Loucy (cell line): ENCODE data around the gene OR5K4.

Source experiments
- H2AFZ ChIP-seq: fragments of 200-600 bp; sonication (generic); 2 replicates; pipeline ENCODE4 v1.6.0; 2016; ENCODE audit warnings: antibody characterized with exemption, mild to moderate bottlenecking, low read length, moderate library complexity
- H3F3A ChIP-seq: fragments of 200-600 bp; 2 replicates; pipeline ENCODE4 v1.6.0; 2016; ENCODE audit warnings: antibody characterized with exemption, low read depth, mild to moderate bottlenecking
- H3K27me3 ChIP-seq: fragments of 200-600 bp; sonication (generic); 2 replicates; pipeline ENCODE4 v1.6.1; 2014; ENCODE audit warnings: low read length, mild to moderate bottlenecking; ENCODE audit not compliant: insufficient read depth, poor library complexity, severe bottlenecking
- H3K36me3 ChIP-seq: fragments of 200-600 bp; sonication (generic); 2 replicates; pipeline ENCODE4 v1.6.1; 2016; ENCODE audit warnings: low read length; ENCODE audit not compliant: insufficient read depth
- H3K4me1 ChIP-seq: fragments of 200-600 bp; sonication (generic); 2 replicates; pipeline ENCODE4 v1.5.1; 2014; ENCODE audit warnings: low read length, mild to moderate bottlenecking; ENCODE audit not compliant: insufficient read depth, poor library complexity, severe bottlenecking
- H3K4me2 ChIP-seq: fragments of 200-600 bp; sonication (generic); 2 replicates; pipeline ENCODE4 v1.6.0; 2014; ENCODE audit warnings: antibody characterized with exemption, low read length, low read depth, mild to moderate bottlenecking; ENCODE audit not compliant: poor library complexity, severe bottlenecking
- H3K4me3 ChIP-seq: fragments of 200-600 bp; sonication (generic); 2 replicates; pipeline ENCODE4 v1.5.1; 2014; ENCODE audit warnings: low read length, mild to moderate bottlenecking, mixed read lengths; ENCODE audit not compliant: poor library complexity, severe bottlenecking
- H3K79me2 ChIP-seq: fragments of 200-600 bp; sonication (generic); 2 replicates; pipeline ENCODE4 v1.6.1; 2014; ENCODE audit warnings: low read length; ENCODE audit not compliant: insufficient read depth
- H3K9ac ChIP-seq: fragments of 200-600 bp; sonication (generic); 2 replicates; pipeline ENCODE4 v1.6.0; 2014; ENCODE audit warnings: mild to moderate bottlenecking, low read depth, low read length, moderate library complexity; ENCODE audit not compliant: poor library complexity, severe bottlenecking
- H3K9me2 ChIP-seq: fragments of 200-600 bp; sonication (generic); replicated peaks from 2 replicates; pipeline ENCODE4 v1.6.1; 2016; ENCODE audit warnings: low read depth, low read length, mixed read lengths
- H3K9me3 ChIP-seq: fragments of 200-600 bp; sonication (generic); 2 replicates; pipeline ENCODE4 v1.6.1; 2014; ENCODE audit warnings: mild to moderate bottlenecking, antibody characterized with exemption, low read length, low read depth; ENCODE audit not compliant: insufficient read depth
- H4K20me1 ChIP-seq: fragments of 200-600 bp; sonication (generic); 2 replicates; pipeline ENCODE4 v1.6.0; 2014; ENCODE audit warnings: antibody characterized with exemption, low read length, mild to moderate bottlenecking; ENCODE audit not compliant: insufficient read depth, poor library complexity, severe bottlenecking
- EZH2phosphoT487 ChIP-seq: fragments of 200-600 bp; IDR thresholded peaks from 2 replicates; pipeline ENCODE4 v1.6.1; 2018; ENCODE audit warnings: antibody characterized with exemption, mild to moderate bottlenecking, moderate library complexity, borderline replicate concordance
- TF ChIP-seq, protein P1 (sequence below): fragments of 200-600 bp; sonication (generic); conservative IDR thresholded peaks from 2 replicates; pipeline ENCODE4 v1.5.1; 2014; ENCODE audit warnings: mild to moderate bottlenecking, antibody characterized with exemption, low read length

The OR5K4 gene

DNA sequence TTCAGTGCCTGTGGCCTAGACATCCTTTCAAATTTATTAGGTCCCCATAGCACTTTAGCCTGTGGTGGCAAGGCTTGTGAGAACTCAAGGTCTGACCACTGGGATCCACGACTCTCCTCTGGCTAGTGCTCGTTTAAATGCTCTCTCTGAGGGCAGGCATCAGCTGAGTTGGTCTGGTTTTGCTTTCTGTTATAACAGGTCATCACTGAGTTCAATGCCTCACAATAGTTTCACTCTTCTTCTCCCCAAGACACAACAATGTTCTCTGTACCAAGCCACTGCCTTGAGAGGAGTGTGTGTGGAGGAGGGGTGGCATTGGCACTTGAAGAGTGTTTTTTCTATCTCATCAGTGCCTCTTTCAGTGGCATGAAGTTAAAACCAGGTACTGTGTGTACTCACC is 7.6 kb downstream of the OR5K4 start:
- Histone ChIP-seq H2AFZ (no peak overlapping the region), H3K36me3 (no peaks in the 10 kb centered on the region)

DNA sequence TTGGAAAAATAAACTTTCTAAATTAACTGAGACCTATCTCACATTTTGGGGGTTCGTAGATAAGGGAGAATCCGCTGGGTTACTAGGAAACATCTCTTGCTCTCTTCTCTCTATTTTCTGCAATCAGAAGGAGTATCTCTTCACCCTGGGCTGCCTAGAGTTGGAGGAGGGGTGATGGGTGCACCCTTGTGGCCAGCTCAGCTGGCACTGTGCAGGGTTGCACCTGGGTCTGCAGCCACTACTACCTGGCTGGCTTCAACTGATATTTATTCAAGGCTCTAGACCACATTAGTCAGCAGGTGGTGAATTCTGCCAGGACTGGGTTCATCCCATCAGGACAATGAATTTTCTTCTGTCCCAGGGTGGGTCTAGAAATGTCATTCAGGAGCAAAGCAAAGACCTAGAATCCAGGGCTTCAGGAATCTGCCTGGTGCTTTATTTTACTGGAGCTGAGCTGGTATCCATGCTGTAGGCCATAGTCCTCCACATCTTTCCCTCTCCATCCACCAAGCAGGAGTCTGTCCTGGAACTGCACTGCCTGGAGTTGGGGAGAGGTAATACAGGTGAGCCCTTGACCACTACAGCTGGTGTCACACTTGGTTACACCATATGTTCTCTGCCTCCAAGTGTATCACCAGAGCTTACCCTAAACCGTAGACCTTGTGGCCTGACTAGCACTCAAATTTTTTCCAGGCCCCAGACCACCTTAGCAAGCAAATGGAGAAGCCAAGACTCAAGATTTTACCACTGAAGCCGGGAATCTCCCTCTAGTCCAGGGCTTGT is 14.0 kb downstream of the OR5K4 start:
- Histone ChIP-seq H3K4me2 (no peak overlapping the region), H3K27me3 (no peaks in the 10 kb centered on the region), H3K79me2 (no peaks in the 10 kb centered on the region), H3K9me2 (no peaks in the 10 kb centered on the region), H3K4me1 (no peaks in the 10 kb centered on the region), H3K36me3 (no peaks in the 10 kb centered on the region), H3K9me3 (no peaks in the 10 kb centered on the region), H2AFZ (no peak overlapping the region), H3F3A (no peaks in the 10 kb centered on the region), H3K9ac (no peak overlapping the region), H4K20me1 (no peaks in the 10 kb centered on the region), H3K4me3 (no peak overlapping the region)
- no peak for TF ChIP-seq EZH2phosphoT487
- TF ChIP-seq, protein P1, sequence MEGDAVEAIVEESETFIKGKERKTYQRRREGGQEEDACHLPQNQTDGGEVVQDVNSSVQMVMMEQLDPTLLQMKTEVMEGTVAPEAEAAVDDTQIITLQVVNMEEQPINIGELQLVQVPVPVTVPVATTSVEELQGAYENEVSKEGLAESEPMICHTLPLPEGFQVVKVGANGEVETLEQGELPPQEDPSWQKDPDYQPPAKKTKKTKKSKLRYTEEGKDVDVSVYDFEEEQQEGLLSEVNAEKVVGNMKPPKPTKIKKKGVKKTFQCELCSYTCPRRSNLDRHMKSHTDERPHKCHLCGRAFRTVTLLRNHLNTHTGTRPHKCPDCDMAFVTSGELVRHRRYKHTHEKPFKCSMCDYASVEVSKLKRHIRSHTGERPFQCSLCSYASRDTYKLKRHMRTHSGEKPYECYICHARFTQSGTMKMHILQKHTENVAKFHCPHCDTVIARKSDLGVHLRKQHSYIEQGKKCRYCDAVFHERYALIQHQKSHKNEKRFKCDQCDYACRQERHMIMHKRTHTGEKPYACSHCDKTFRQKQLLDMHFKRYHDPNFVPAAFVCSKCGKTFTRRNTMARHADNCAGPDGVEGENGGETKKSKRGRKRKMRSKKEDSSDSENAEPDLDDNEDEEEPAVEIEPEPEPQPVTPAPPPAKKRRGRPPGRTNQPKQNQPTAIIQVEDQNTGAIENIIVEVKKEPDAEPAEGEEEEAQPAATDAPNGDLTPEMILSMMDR, result no peak

More for the DNA sequence above, 7.6 kb downstream of the OR5K4 start:
- Histone ChIP-seq H3K79me2 (no peaks in the 10 kb centered on the region), H4K20me1 (no peaks in the 10 kb centered on the region), H3K4me3 (no peak overlapping the region), H3F3A (no peaks in the 10 kb centered on the region), H3K9me3 (0 out of 2 replicates have a peak, but pooled peaks cover 6% of the 10 kb centered on the region), H3K9me2 (no peaks in the 10 kb centered on the region), H3K27me3 (no peaks in the 10 kb centered on the region), H3K9ac (no peak overlapping the region), H3K4me2 (no peak overlapping the region), H3K4me1 (no peaks in the 10 kb centered on the region)
- TF ChIP-seq EZH2phosphoT487, result no peak
- TF ChIP-seq, protein P1, result no peak

DNA sequence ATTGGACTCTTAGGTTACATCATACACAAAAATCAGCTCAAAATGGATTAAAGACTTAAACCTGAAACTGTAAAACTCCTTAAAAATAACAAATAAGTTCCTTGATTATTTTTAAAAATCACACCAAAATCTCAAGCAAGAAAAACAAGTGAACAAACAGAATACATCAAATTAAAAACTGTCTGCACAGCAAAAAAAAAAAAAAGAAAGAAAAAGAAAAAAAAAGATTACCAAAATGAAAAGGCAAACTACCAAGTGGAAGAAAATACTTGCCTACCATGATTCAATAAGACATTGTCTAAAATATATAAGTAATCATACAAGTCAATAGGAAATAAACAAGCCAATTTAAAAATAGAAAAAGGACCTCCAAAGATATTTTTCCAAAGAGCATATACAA is 17.5 kb downstream of the OR5K4 start:
- no peaks in the 10 kb centered on the region for H3K27me3 ChIP-seq
- no peak overlapping the region for H3K4me3 ChIP-seq
- H3F3A ChIP-seq, result no peaks in the 10 kb centered on the region
- no peak overlapping the region for H2AFZ ChIP-seq
- no peaks in the 10 kb centered on the region for H4K20me1 ChIP-seq
- H3K9ac ChIP-seq, result no peak overlapping the region
- TF ChIP-seq EZH2phosphoT487, result no peak
- TF ChIP-seq, protein P1, result no peak
- no peak overlapping the region for H3K4me2 ChIP-seq
- H3K4me1 ChIP-seq, result no peaks in the 10 kb centered on the region
- no peaks in the 10 kb centered on the region for H3K9me2 ChIP-seq
- no peaks in the 10 kb centered on the region for H3K36me3 ChIP-seq
- no peaks in the 10 kb centered on the region for H3K9me3 ChIP-seq
- H3K79me2 ChIP-seq, result no peaks in the 10 kb centered on the region
